Lower leg skin (tissue), 3 donors: ENCODE data around the gene PANK1.

Source experiments
- POLR2A ChIP-seq, 2 donors: fragments of 450-650 bp; IDR thresholded peaks; one replicate each; pipeline ENCODE4 v1.6.1; 2016 to 2017; ENCODE audit warnings: antibody characterized with exemption in 2 of 2, mild to moderate bottlenecking in 1 of 2, moderate library complexity in 1 of 2
- TF ChIP-seq, protein P1 (sequence below), 3 donors: fragments of 450-650 bp; IDR thresholded peaks; one replicate each; pipeline ENCODE4 v1.5.1; 2016; ENCODE audit warnings: antibody characterized with exemption in 3 of 3, mild to moderate bottlenecking in 3 of 3, moderate library complexity in 2 of 3

DNA sequence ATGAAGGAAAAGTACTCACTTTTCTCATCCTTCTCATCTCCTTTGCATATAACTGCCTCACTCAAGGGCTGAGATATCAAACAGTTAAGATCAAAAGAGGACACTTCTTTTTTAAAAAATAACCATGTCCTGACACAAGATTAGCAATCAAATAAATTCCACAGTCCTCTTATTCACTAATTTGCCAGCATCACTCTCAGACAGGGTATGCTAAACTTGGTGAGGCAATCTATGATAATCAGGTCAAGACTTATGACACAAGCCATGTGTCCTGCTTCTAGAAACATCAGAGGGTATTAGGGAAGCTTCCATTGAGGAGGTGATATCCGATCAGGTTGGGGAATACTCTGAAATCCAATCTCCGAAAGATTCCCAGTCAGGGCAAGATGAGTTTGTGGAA lies 10.4 kb downstream of the PANK1 start:
- TF ChIP-seq, protein P1, sequence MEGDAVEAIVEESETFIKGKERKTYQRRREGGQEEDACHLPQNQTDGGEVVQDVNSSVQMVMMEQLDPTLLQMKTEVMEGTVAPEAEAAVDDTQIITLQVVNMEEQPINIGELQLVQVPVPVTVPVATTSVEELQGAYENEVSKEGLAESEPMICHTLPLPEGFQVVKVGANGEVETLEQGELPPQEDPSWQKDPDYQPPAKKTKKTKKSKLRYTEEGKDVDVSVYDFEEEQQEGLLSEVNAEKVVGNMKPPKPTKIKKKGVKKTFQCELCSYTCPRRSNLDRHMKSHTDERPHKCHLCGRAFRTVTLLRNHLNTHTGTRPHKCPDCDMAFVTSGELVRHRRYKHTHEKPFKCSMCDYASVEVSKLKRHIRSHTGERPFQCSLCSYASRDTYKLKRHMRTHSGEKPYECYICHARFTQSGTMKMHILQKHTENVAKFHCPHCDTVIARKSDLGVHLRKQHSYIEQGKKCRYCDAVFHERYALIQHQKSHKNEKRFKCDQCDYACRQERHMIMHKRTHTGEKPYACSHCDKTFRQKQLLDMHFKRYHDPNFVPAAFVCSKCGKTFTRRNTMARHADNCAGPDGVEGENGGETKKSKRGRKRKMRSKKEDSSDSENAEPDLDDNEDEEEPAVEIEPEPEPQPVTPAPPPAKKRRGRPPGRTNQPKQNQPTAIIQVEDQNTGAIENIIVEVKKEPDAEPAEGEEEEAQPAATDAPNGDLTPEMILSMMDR (IDR thresholded peaks at IDR 0.05), result no peak
- TF ChIP-seq POLR2A (IDR thresholded peaks at IDR 0.05), result no peak
